ENCODE results near the gene POP4. TPM values are rescaled to one million over a fixed set of nuclear protein-coding genes. Genes with fewer than 3 reads are reported as not detected.

Gene POP4
- total RNA-seq, 1 donor from 2014 or later, result 60.6 TPM

DNA sequence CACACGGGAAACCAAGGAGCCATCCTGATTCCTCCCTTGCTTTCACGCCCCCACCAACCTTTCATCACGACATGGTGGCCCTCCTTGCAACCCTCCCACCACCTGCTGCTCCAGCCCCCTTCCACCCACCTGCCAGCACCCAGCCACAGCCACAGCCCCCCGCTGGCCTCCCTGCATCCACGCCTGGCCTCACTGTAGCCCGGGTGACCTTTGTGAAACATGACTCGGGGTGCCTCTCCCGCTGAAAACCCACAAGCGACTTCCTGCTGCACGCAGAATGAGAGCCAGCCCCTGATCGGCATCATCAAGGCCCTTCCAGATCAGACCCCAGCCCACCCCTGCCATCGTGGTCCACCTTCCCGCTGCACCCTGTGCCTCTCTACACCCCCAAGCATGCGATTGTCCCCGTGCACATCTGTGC, 14.9 kb downstream of the POP4 start:
- no peak overlapping the region for H2AFZ ChIP-seq (ENCODE audit: low read depth, low read length)
- H3K4me1 ChIP-seq (ENCODE audit: insufficient read depth, low read length), result peaks cover 4% of the 10 kb centered on the region
- H3K27me3 ChIP-seq (ENCODE audit: insufficient read depth, low read length), result no peaks in the 10 kb centered on the region
- Mint-ChIP-seq H3K4me1 (ENCODE audit: low read depth, unreplicated experiment) (peaks cover 2% of the 10 kb centered on the region), H3K27me3 (ENCODE audit: low read depth, unreplicated experiment) (peaks cover 18% of the 10 kb centered on the region), H3K27ac (ENCODE audit: unreplicated experiment) (no peak overlapping the region), H3K36me3 (ENCODE audit: low read depth, unreplicated experiment) (peaks cover 7% of the 10 kb centered on the region), H3K9me3 (ENCODE audit: unreplicated experiment) (peaks cover 2% of the 10 kb centered on the region), H3K4me3 (ENCODE audit: unreplicated experiment) (no peak overlapping the region)
- H3K9me3 ChIP-seq (ENCODE audit: insufficient read depth, low read depth, low read length), result no peaks in the 10 kb centered on the region
- H3K9ac ChIP-seq (ENCODE audit: low read length), result no peak overlapping the region
- H3K79me2 ChIP-seq (ENCODE audit: insufficient read depth, low read length), result no peaks in the 10 kb centered on the region
- DNase-seq (ENCODE audit: low read depth) (no peak), FAIRE-seq (no peak)
- H3K4me3 ChIP-seq (ENCODE audit: insufficient read depth, low read depth, low read length), result no peak overlapping the region
- H3K4me2 ChIP-seq (ENCODE audit: low read length), result no peak overlapping the region
- no peaks in the 10 kb centered on the region for H3K36me3 ChIP-seq (ENCODE audit: insufficient read depth, low read length)
- H3K27ac ChIP-seq (ENCODE audit: low read depth, low read length), result no peak overlapping the region
- TF ChIP-seq, protein P1, sequence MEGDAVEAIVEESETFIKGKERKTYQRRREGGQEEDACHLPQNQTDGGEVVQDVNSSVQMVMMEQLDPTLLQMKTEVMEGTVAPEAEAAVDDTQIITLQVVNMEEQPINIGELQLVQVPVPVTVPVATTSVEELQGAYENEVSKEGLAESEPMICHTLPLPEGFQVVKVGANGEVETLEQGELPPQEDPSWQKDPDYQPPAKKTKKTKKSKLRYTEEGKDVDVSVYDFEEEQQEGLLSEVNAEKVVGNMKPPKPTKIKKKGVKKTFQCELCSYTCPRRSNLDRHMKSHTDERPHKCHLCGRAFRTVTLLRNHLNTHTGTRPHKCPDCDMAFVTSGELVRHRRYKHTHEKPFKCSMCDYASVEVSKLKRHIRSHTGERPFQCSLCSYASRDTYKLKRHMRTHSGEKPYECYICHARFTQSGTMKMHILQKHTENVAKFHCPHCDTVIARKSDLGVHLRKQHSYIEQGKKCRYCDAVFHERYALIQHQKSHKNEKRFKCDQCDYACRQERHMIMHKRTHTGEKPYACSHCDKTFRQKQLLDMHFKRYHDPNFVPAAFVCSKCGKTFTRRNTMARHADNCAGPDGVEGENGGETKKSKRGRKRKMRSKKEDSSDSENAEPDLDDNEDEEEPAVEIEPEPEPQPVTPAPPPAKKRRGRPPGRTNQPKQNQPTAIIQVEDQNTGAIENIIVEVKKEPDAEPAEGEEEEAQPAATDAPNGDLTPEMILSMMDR (IDR thresholded peaks at IDR 0.05; ENCODE audit: insufficient read depth, low read depth, low read length), result no peak
- TF ChIP-seq EZH2 (IDR thresholded peaks at IDR 0.05; ENCODE audit: insufficient read depth, low read length), result no peak
- no peaks in the 10 kb centered on the region for H4K20me1 ChIP-seq (ENCODE audit: insufficient read depth, low read length)

DNA sequence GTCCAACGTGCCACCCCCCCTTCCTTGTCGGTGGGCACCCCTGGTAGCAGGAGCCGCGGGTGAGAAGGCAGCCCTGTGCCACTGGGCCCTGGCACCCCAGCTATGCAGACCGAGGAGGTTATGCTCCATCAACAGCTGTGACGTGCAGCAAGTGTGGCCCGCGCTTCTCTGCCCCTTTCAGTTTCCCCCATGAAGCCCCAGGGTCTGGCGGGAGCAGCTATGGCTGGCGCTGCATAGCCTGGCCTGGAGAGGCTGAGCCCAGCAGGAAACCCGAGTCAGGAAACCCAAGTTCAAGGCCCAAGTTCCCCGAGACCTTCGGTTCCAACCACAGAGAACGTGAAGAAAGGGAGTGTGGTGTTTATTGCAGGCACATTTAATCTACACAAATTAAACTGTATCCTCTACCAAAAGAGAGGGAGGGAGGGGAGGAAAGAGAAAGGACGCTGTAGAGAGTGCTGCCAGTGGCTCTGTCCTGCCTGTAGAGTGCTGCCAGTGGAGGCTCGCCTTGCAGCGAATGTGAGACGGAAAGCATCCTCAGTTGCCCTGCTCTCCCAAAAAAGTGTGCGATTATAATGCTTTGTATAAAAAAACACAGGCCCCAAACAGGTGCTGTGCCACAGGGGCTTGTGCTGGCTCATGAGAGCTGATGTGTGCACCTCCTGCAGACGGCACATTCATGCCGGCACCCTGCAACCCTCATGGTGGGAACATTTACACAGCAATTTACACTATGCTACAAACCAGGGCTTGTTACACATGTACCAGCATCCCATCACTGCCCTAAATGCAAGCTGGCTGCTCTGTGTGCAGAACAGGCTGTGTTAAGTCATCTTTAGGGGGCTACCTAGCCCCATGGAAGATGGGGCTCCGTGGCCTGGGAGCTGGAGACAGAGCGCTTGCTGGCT, 16.3 kb downstream of the POP4 start:
- DNase-seq (ENCODE audit: low read depth), result no peak

More for the DNA sequence above, 16.3 kb downstream of the POP4 start:
- peaks cover 2% of the 10 kb centered on the region for H3K4me1 Mint-ChIP-seq (ENCODE audit: low read depth, unreplicated experiment)
- H3K36me3 Mint-ChIP-seq (ENCODE audit: low read depth, unreplicated experiment), result no peaks in the 10 kb centered on the region
- Histone ChIP-seq H4K20me1 (ENCODE audit: insufficient read depth, low read length) (no peaks in the 10 kb centered on the region), H3K79me2 (ENCODE audit: insufficient read depth, low read length) (no peaks in the 10 kb centered on the region), H3K27me3 (ENCODE audit: insufficient read depth, low read length) (no peaks in the 10 kb centered on the region), H3K9me3 (ENCODE audit: insufficient read depth, low read depth, low read length) (no peaks in the 10 kb centered on the region), H3K27ac (ENCODE audit: low read depth, low read length) (no peak overlapping the region), H3K9ac (ENCODE audit: low read length) (no peak overlapping the region), H3K4me1 (ENCODE audit: insufficient read depth, low read length) (peaks cover 4% of the 10 kb centered on the region), H3K36me3 (ENCODE audit: insufficient read depth, low read length) (no peaks in the 10 kb centered on the region), H2AFZ (ENCODE audit: low read depth, low read length) (no peak overlapping the region), H3K4me2 (ENCODE audit: low read length) (no peak overlapping the region), H3K4me3 (ENCODE audit: insufficient read depth, low read depth, low read length) (no peak overlapping the region)
- no peak for TF ChIP-seq EZH2 (IDR thresholded peaks at IDR 0.05; ENCODE audit: insufficient read depth, low read length)
- TF ChIP-seq, protein P1 (IDR thresholded peaks at IDR 0.05; ENCODE audit: insufficient read depth, low read depth, low read length), result no peak
- no peak overlapping the region for H3K27ac Mint-ChIP-seq (ENCODE audit: unreplicated experiment)
- peaks cover 18% of the 10 kb centered on the region for H3K27me3 Mint-ChIP-seq (ENCODE audit: low read depth, unreplicated experiment)
- no peak for FAIRE-seq
- H3K9me3 Mint-ChIP-seq (ENCODE audit: unreplicated experiment), result peaks cover 2% of the 10 kb centered on the region
- no peak overlapping the region for H3K4me3 Mint-ChIP-seq (ENCODE audit: unreplicated experiment)
